ENCODE results near the gene MAGOH. TPM values are rescaled to one million over a fixed set of nuclear protein-coding genes. Genes with fewer than 3 reads are reported as not detected.

The MAGOH gene
- total and polyA plus RNA-seq, 2 of the 13 experiments (the other 11 are each of a cell fraction or from before 2014, with no cell fraction given) = 24.1 to 87.0 TPM

DNA sequence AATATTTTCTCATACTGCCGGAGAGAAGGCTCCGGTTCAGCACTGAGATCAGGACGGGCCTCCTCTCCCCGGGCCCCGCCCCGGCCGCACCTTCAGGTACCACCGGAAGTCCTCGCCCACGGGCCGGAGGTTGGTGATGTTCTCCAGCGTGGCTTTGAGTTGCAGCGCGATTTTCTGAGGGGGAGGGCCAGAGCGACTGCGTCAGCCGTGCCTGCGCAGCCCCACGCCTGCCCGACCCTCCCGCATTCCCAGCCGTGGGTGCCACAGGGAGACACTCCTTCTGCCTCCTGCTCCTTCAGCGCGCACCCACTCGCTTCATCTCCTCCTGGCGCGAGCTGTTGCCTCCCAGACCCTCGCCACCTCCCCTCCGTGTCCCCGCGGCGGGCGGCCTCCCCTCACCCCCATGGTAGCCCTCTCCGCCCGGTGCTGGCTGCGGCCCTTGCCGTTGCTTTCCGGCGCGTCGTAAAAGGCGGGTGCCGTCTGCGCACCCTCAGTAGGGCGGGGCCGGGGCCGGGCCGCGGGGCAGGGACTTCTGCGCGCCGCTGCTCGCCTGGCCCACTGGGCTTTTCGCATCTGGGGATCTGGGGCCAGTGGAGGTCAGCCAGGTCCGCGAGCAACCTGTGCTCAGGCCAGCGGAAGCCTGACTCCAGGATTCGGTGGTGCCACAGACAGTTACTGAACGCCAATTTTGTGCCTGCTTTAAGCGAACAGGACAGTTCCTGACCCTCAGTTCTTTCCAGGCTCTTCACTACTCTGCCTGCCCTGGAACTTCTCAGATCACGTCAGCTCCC is 18.0 kb downstream of the MAGOH start, which contains the start of gene CZIB (continued):
- TF ChIP-seq NFAT5 (CRISPR knock-in tag; IDR thresholded peaks at IDR 0.05) (no peak), SP2 (CRISPR knock-in tag; IDR thresholded peaks at IDR 0.05) (peak; percentile 46), HOXA7 (CRISPR knock-in tag; IDR thresholded peaks at IDR 0.05) (no peak), ZNF280D (CRISPR knock-in tag; IDR thresholded peaks at IDR 0.05) (peak; percentile 87), KIAA2018 (CRISPR knock-in tag; IDR thresholded peaks at IDR 0.05; ENCODE audit: borderline replicate concordance) (no peak), FOXA3 (CRISPR knock-in tag; IDR thresholded peaks at IDR 0.05) (peak; percentile 34), WIZ (CRISPR knock-in tag; IDR thresholded peaks at IDR 0.05) (peak; percentile 64; the same call in 1 of the 2 replicates), YEATS2 (CRISPR knock-in tag; IDR thresholded peaks at IDR 0.05; ENCODE audit: borderline replicate concordance) (peak; percentile 88), AHR (CRISPR knock-in tag; IDR thresholded peaks at IDR 0.05) (0 out of 2 replicates have a peak, but pooled peaks have one; percentile 60), IKZF1 (IDR thresholded peaks at IDR 0.05) (no peak), SPEN (CRISPR knock-in tag; IDR thresholded peaks at IDR 0.05; ENCODE audit: low read depth) (peak; percentile 93), ZNF746 (CRISPR knock-in tag; IDR thresholded peaks at IDR 0.05) (peak; percentile 69; the same call in 1 of the 2 replicates)

Measured in HepG2 (cell line).